Measurements from ENCODE around the gene YOD1. TPM values are rescaled to one million over a fixed set of nuclear protein-coding genes. Genes with fewer than 3 reads are reported as not detected.
A peak's percentile ranks its signal among the peaks of the same experiment; 100 is the strongest.

YOD1 gene
- polyA plus RNA-seq (ENCODE audit: insufficient read length): 4.2 TPM

- no peak for DNase-seq
These were observed at the start of gene YOD1 for GRCh38 chr1:207051191-207051943. YOD1 (minus strand) TSS chr1:207051208; CDS start chr1:207051030, 178 bp downstream.

GRCh38 chr1:207097871-207098324 lies 46.9 kb upstream of the YOD1 start:
- no peak for DNase-seq

- DNase-seq: no peak
These were observed 42.9 kb upstream of the YOD1 start for GRCh38 chr1:207093944-207094343.

- DNase-seq: no peak
These were observed 40.3 kb upstream of the YOD1 start for GRCh38 chr1:207091200-207091908.

GRCh38 chr1:207089627-207090355 lies 38.8 kb upstream of the YOD1 start:
- no peak for DNase-seq

- DNase-seq: no peak
These were observed 38.0 kb upstream of the YOD1 start, which contains the start of gene C4BPB for GRCh38 chr1:207088701-207089626. C4BPB (plus strand) TSS chr1:207088860; CDS start chr1:207089532, 672 bp downstream.

- no peak for DNase-seq
These were observed 37.2 kb upstream of the YOD1 start for GRCh38 chr1:207088161-207088560.

- no peak for DNase-seq
These were observed 34.9 kb upstream of the YOD1 start for GRCh38 chr1:207085887-207086286.

- peak; percentile 42 for DNase-seq
These were observed 33.7 kb upstream of the YOD1 start for GRCh38 chr1:207084701-207085180.

- DNase-seq: no peak
These were observed 33.2 kb upstream of the YOD1 start for GRCh38 chr1:207084232-207084631.

GRCh38 chr1:207081806-207082205 lies 30.8 kb upstream of the YOD1 start:
- DNase-seq: no peak

GRCh38 chr1:207081088-207081487 lies 30.1 kb upstream of the YOD1 start:
- no peak for DNase-seq

- DNase-seq: no peak
These were observed 28.8 kb upstream of the YOD1 start for GRCh38 chr1:207079706-207080241.

- DNase-seq: no peak
These were observed 27.6 kb upstream of the YOD1 start for GRCh38 chr1:207078578-207079132.

- peak; percentile 77 for DNase-seq
These were observed 26.7 kb upstream of the YOD1 start for GRCh38 chr1:207077470-207078377.

- DNase-seq: no peak
These were observed 26.0 kb upstream of the YOD1 start for GRCh38 chr1:207077012-207077411.

- DNase-seq: no peak
These were observed 25.4 kb upstream of the YOD1 start for GRCh38 chr1:207076181-207076955.

GRCh38 chr1:207073906-207074820 lies 23.2 kb upstream of the YOD1 start:
- DNase-seq: no peak
